ENCODE data around the gene OSBPL9.

OSBPL9 gene

DNA sequence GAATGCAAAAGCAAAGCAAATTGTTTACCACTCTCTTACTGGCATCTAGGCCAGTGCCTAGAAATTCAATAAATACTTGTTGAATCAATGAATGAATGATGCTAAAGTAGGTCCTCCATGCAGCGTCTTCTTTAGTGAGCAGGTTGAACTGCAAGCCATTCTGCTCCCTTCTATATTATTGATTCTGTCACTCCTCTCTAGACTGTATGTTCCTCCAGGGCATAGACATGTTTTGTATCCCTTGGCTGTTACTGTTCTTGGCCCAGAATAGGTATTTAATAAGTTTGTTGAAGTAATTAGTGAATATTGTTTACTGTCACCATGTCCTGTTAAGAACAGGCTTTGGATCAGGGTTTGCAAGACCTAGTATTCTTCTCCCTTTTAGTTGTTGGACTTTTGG is 43.7 kb downstream of the OSBPL9 start:
- Histone ChIP-seq H3K9me3 (no peaks in the 10 kb centered on the region), H3K4me1 (no peaks in the 10 kb centered on the region), H3K4me3 (ENCODE audit: low read depth, low read length) (no peak overlapping the region), H3K36me3 (no peaks in the 10 kb centered on the region), H3K27me3 (no peaks in the 10 kb centered on the region)
- TF ChIP-seq, protein P1, sequence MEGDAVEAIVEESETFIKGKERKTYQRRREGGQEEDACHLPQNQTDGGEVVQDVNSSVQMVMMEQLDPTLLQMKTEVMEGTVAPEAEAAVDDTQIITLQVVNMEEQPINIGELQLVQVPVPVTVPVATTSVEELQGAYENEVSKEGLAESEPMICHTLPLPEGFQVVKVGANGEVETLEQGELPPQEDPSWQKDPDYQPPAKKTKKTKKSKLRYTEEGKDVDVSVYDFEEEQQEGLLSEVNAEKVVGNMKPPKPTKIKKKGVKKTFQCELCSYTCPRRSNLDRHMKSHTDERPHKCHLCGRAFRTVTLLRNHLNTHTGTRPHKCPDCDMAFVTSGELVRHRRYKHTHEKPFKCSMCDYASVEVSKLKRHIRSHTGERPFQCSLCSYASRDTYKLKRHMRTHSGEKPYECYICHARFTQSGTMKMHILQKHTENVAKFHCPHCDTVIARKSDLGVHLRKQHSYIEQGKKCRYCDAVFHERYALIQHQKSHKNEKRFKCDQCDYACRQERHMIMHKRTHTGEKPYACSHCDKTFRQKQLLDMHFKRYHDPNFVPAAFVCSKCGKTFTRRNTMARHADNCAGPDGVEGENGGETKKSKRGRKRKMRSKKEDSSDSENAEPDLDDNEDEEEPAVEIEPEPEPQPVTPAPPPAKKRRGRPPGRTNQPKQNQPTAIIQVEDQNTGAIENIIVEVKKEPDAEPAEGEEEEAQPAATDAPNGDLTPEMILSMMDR (IDR thresholded peaks at IDR 0.05; ENCODE audit: low read depth, low read length) = no peak
- DNase-seq = no peak

GRCh38 chr1:51661081-51661518 is 44.2 kb downstream of the OSBPL9 start:
- no peaks in the 10 kb centered on the region for H3K4me1 ChIP-seq
- DNase-seq = no peak
- no peak overlapping the region for H3K4me3 ChIP-seq (ENCODE audit: low read depth, low read length)
- H3K27me3 ChIP-seq = no peaks in the 10 kb centered on the region
- H3K9me3 ChIP-seq = no peaks in the 10 kb centered on the region
- TF ChIP-seq, protein P1 (IDR thresholded peaks at IDR 0.05; ENCODE audit: low read depth, low read length) = no peak
- no peaks in the 10 kb centered on the region for H3K36me3 ChIP-seq

DNA sequence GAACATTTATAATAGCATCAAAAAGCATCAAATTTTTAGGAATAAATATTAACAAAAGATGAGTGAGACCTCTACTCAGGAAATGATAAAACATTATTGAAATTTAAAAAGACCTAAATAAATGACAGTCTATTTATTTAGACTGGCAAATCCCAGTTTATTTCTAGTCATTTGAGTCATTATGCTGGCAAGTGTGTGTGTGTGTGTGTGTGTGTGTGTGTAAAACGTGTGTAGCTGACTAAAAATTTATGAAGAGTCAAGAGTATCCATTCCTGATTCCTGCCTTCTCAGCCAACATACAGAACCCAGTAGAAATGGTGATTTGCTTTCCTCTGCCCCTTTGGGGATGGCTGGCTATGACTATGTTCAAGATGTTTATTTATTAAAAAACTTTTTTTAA is 46.2 kb downstream of the OSBPL9 start:
- TF ChIP-seq, protein P1 (IDR thresholded peaks at IDR 0.05; ENCODE audit: low read depth, low read length) = no peak
- no peak for DNase-seq
- no peaks in the 10 kb centered on the region for H3K36me3 ChIP-seq
- no peaks in the 10 kb centered on the region for H3K4me1 ChIP-seq
- H3K9me3 ChIP-seq = no peaks in the 10 kb centered on the region
- no peak overlapping the region for H3K4me3 ChIP-seq (ENCODE audit: low read depth, low read length)
- H3K27me3 ChIP-seq = no peaks in the 10 kb centered on the region

DNA sequence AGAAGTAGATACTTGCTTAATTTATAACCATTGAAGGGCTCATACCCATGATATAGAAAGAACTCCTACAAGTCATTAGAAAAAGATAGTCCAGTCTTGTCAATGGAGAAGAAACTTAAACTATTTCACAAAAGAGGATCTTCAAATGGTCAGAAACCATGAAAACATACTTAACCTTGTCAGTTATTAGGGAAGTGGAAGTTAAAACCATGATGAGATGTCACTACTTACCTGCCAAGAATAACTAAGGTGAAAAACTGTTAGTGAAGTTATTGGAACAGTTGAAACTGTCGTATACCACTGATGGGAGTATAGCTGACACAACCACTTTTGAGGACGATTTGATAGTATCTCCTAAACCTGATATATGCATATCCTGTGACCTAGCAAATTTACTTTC is 46.8 kb downstream of the OSBPL9 start:
- no peak overlapping the region for H3K4me3 ChIP-seq (ENCODE audit: low read depth, low read length)
- TF ChIP-seq, protein P1 (IDR thresholded peaks at IDR 0.05; ENCODE audit: low read depth, low read length) = no peak
- no peak for DNase-seq
- no peaks in the 10 kb centered on the region for H3K9me3 ChIP-seq
- no peaks in the 10 kb centered on the region for H3K4me1 ChIP-seq
- no peaks in the 10 kb centered on the region for H3K36me3 ChIP-seq
- H3K27me3 ChIP-seq = no peaks in the 10 kb centered on the region

- TF ChIP-seq, protein P1 (IDR thresholded peaks at IDR 0.05; ENCODE audit: low read depth, low read length) = no peak
- no peaks in the 10 kb centered on the region for H3K36me3 ChIP-seq
- H3K4me3 ChIP-seq (ENCODE audit: low read depth, low read length) = no peak overlapping the region
- no peaks in the 10 kb centered on the region for H3K9me3 ChIP-seq
- H3K27me3 ChIP-seq = no peaks in the 10 kb centered on the region
- DNase-seq = no peak
- H3K4me1 ChIP-seq = no peaks in the 10 kb centered on the region; the same call in 1 of the 2 replicates
Observed at GRCh38 chr1:51664421-51665240, 47.7 kb downstream of the OSBPL9 start.

- H3K36me3 ChIP-seq = no peaks in the 10 kb centered on the region
- no peaks in the 10 kb centered on the region for H3K27me3 ChIP-seq
- TF ChIP-seq, protein P1 (IDR thresholded peaks at IDR 0.05; ENCODE audit: low read depth, low read length) = no peak
- H3K9me3 ChIP-seq = no peaks in the 10 kb centered on the region
- no peak for DNase-seq
- no peak overlapping the region for H3K4me3 ChIP-seq (ENCODE audit: low read depth, low read length)
- H3K4me1 ChIP-seq = no peaks in the 10 kb centered on the region; the same call in 1 of the 2 replicates
Observed at GRCh38 chr1:51666478-51666877, 49.6 kb downstream of the OSBPL9 start.

Data from BE2C (cell line).